CD4-positive, alpha-beta T cell treated with Interleukin-10 for 1 hour (primary cell): ENCODE results near the gene TAC3.
A peak's percentile ranks its signal among the peaks of the same experiment; 100 is the strongest.
"Not testable (repeated sequence)": the region's sequence is repeated elsewhere in the genome, so short reads cannot be mapped to it uniquely, and the experiment has no call there.

Experiments
- DNase-seq: peaks from one replicate; pipeline ENCODE4 v3.0.0-alpha.2; 2020

The TAC3 gene

DNA sequence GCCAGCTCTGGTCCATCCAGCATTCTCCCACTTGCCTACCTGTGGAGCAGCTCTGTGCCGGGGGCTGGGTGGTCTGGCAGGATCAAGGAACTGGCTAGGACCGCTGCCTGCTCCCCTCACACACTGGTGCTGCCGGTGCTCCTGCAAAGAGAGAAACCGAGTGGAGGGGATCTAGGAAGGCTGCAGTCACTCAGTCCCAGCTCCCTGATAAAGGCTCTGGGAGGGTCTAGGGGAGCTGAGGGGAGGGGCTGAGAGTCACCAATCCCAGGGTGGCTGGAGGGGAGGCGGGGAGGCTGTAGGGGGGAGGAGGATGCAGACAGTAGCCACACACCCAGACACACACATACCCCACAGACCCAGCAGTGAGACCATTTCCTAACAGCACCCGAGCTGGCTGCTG, at the start of gene TAC3:
TSS of gene TAC3 (minus strand) at position 182 of the 400 bp plus-strand sequence. CDS start 732 bp downstream, outside the sequence.
- no peak for DNase-seq

- DNase-seq: peak; percentile 87
Observed at GRCh38 chr12:57063991-57064685, 47.8 kb upstream of the TAC3 start.

- no peak for DNase-seq
Observed at GRCh38 chr12:57058454-57058853, 42.1 kb upstream of the TAC3 start.

DNA sequence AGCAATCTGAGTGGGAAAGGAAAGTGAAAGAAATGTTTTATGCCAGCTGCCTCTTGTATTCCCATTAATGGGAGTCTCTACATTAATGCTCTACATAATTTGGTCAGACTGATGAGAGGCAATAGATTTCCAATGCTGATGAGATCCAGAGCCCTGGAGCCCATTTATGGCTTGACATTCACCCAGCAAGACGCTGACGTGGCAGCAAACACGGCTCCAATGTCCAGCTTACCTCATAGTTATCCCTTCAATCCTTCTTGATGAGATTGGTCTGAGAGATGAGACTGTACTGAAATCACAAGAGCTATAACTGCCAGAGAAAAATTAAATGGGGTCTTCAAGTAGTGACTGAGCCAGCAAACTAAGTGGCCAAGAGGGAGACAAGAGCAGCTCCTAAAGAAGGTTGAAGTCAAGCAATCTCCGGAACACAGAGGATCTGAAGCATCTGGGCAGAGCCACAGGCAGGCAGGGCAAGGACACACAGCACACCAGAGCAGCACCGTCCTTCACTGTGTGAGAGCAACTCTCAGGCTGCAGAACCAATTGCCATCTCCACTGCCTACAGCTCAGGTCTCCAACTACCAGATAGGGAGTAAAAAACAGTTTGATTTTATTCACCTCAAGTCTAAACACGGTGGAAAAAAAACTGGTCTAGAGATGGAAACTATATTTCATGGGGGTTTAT, 40.9 kb upstream of the TAC3 start:
- DNase-seq: no peak

DNA sequence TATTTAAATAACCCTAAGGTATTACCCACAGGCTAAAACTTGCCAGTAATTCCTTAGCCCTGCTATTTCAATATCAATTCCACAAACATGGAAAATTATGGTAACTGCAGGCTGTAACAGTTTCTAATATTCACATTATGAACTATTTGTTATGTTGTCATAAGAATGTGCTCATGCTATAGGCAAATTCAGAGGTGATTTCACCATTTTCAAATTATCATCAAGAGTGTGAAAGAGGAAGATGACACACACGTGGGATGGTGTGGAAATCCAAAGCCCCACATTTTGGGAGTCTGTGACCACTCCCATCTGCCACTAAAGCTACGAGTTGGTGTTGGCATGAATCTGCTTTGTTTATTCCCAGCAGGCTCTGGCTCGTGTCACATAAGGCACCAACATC, 39.5 kb upstream of the TAC3 start:
- DNase-seq: no peak

GRCh38 chr12:57053901-57054300, 37.6 kb upstream of the TAC3 start:
- not testable (repeated sequence) for DNase-seq

DNA sequence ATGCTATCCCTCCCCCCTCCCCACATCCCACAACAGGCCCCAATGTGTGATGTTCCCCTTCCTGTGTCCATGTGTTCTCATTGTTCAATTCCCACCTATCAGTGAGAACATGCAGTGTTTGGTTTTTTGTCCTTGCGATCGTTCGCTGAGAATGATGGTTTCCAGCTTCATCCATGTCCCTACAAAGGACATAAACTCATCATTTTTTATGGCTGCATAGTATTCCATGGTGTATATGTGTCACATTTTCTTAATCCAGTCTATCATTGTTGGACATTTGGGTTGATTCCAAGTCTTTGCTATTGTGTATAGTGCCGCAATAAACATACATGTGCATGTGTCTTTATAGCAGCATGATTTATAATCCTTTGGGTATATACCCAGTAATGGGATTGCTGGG, 36.8 kb upstream of the TAC3 start:
- DNase-seq: not testable (repeated sequence)

GRCh38 chr12:57051011-57051410, 34.7 kb upstream of the TAC3 start:
- no peak for DNase-seq

DNA sequence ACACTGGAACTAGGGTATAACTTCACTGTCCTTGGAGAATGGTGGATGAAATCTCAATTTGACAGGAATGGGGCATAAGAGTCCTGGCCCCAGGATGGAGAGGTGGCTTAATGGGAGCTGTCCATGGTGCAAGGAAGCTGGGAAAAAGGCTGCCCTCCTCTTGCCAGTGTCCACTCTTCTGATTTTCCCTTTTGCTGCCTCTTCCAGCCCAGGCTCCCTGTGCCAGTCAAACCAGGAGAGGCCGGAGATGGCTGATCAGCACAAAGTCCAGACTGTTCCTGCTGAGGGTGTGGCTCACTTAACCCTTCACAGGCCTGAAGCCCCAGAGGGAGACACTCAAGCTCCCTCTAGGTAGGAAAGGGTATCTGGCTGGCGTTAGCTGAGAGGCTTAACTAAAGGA, 33.6 kb upstream of the TAC3 start, which contains the start of gene MYO1A:
TSS of gene MYO1A (minus strand) at position 240 of the 400 bp plus-strand sequence. CDS start 1,806 bp downstream, outside the sequence.
- no peak for DNase-seq

GRCh38 chr12:57049119-57049446, 32.8 kb upstream of the TAC3 start:
- no peak for DNase-seq

- DNase-seq: no peak
Observed at GRCh38 chr12:57048423-57049118, 32.2 kb upstream of the TAC3 start.

DNA sequence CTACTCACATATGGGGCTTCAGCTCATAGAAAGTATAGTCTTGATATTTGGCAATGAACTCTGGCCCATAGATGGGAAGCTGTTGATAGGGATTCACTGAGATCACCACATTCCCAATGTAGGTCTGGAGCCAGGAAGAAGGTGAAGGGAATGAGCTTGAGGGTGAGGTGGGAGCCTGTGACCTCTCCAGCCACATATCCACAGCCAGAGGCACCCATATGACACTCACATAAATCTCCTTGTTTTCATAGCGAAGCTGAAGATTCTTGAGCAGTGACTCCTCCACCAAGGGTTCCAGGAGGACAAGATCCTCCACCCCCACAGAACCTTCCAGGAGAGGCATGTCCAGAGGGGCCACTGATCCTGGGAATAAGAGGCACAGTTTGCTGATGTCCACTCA, 31.7 kb upstream of the TAC3 start:
- DNase-seq: no peak

GRCh38 chr12:57046947-57047890, 30.9 kb upstream of the TAC3 start:
- peak; percentile 41 for DNase-seq

GRCh38 chr12:57046086-57046791, 29.9 kb upstream of the TAC3 start:
- DNase-seq: no peak

- no peak for DNase-seq
Observed at GRCh38 chr12:57044889-57045288, 28.6 kb upstream of the TAC3 start.

- no peak for DNase-seq
Observed at GRCh38 chr12:57044468-57044867, 28.1 kb upstream of the TAC3 start.

DNA sequence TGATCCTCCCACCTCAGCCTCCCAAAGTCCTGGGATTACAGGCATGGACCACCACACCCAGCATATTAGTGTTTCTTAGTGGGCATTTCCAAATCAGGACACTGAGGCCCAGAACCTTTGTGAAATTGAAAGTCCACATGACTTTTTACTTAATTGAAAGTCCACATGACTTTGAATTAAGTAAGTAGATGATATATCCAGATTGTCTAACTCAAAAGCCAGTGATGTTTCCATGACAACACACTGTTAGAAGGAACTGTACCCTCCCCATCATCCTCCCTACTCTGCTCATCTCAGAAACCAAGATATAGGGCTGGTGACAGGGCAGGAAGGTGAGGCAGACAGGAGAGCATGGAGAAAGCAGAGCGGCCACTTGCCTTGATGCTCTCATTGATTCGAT, 26.4 kb upstream of the TAC3 start:
- DNase-seq: no peak

DNA sequence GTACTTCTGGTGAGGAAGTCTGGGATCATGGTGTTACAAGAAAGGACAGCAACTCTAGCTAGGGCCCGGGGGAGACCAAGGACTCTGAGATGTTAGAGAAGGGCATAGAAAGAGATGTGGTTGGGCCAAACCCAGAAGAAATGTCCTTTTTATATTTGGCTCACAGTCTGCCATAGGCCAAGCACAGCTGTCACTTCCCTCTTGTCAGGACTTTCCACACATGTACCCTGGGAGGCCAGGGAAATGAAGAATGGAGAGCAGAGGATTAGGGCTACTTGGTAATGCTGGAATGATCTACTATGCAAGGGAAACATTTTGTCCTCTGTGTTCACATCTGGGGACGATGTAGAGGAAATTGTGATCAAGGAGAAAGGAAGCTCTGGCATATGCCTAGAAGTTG, 24.4 kb upstream of the TAC3 start:
- DNase-seq: no peak

- DNase-seq: no peak
Observed at GRCh38 chr12:57040211-57040610, 23.9 kb upstream of the TAC3 start.

DNA sequence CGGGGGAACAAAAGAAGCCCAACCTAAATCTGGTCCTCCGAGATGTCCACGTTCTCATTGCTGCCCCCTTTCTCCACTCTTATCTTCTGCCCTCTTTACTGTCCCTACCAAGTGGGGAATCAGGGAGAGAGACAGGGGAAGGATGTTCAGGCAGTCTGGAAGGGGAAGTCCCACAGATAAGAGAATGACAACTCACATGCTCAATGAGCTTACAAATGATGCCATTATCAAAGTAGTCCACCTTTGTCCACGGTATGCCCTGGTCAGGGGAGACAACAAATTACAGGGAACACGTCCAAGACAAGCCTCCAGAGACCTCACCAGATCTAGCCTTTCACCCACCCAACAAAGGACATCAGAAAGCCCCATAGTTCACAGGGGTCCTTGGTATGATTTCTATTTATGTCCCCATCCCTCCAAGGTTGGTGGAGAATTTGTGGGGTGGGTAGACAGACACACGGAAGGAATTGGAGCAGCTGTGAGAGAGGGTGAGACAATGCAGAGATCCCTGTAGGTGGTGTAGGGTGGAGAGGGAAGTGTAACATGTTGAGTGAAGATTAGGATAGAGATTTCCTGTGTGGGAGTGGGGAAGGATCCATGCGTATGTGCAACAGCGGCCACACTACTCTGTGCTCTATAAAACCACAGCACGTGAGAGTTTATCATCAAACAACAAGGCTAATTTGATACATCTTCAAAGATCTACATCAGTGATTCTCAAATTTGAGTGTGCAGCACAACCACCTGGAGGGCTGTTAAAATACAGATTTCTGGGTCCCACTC, 22.9 kb upstream of the TAC3 start:
- no peak for DNase-seq

- DNase-seq: no peak
Observed at GRCh38 chr12:57037264-57037663, 20.9 kb upstream of the TAC3 start.
